HG03039 (cell line): ENCODE data around the gene ARHGAP15.

Experiments used
- ATAC-seq: cut with Tn5 transposase; IDR thresholded peaks from one replicate; pipeline ENCODE4 v1.9.1; 2021; ENCODE audit warnings: mild to moderate bottlenecking, moderate library complexity; ENCODE audit not compliant: unreplicated experiment

ARHGAP15 gene

GRCh38 chr2:143219266-143219665 is 90.0 kb downstream of the ARHGAP15 start:
- no peak for ATAC-seq

GRCh38 chr2:143223556-143223955 is 94.3 kb downstream of the ARHGAP15 start:
- no peak for ATAC-seq

- no peak for ATAC-seq
Measured at GRCh38 chr2:143225931-143226330, 96.7 kb downstream of the ARHGAP15 start.

- ATAC-seq: no peak
Measured at GRCh38 chr2:143226714-143227541, 97.7 kb downstream of the ARHGAP15 start.

GRCh38 chr2:143229411-143229810 is 100.2 kb downstream of the ARHGAP15 start:
- ATAC-seq: no peak

- ATAC-seq: no peak
Measured at GRCh38 chr2:143229952-143230351, 100.7 kb downstream of the ARHGAP15 start.

- ATAC-seq: no peak
Measured at GRCh38 chr2:143230506-143231253, 101.5 kb downstream of the ARHGAP15 start.

- ATAC-seq: no peak
Measured at GRCh38 chr2:143231254-143231645, 102.0 kb downstream of the ARHGAP15 start.

GRCh38 chr2:143237146-143237777 is 108.0 kb downstream of the ARHGAP15 start:
- ATAC-seq: no peak

- no peak for ATAC-seq
Measured at GRCh38 chr2:143241403-143242088, 112.3 kb downstream of the ARHGAP15 start.

GRCh38 chr2:143246246-143246645 is 117.0 kb downstream of the ARHGAP15 start:
- ATAC-seq: no peak

GRCh38 chr2:143246815-143247744 is 117.9 kb downstream of the ARHGAP15 start:
- no peak for ATAC-seq

- ATAC-seq: no peak
Measured at GRCh38 chr2:143248631-143249030, 119.4 kb downstream of the ARHGAP15 start.

GRCh38 chr2:143251681-143252080 is 122.5 kb downstream of the ARHGAP15 start:
- no peak for ATAC-seq

GRCh38 chr2:143252138-143252907 is 123.1 kb downstream of the ARHGAP15 start:
- no peak for ATAC-seq

- ATAC-seq: no peak
Measured at GRCh38 chr2:143254110-143254509, 124.9 kb downstream of the ARHGAP15 start.

- no peak for ATAC-seq
Measured at GRCh38 chr2:143255086-143255485, 125.9 kb downstream of the ARHGAP15 start.

GRCh38 chr2:143255899-143256298 is 126.7 kb downstream of the ARHGAP15 start:
- ATAC-seq: no peak
